Inflammatory macrophage (primary cell): Measurements from ENCODE around the gene CSNK1G3.

Experiments used
- DNase-seq, 2 donors: peaks; one replicate each; pipeline ENCODE4 v3.0.0-alpha.2; 2020 to 2022

Gene CSNK1G3

GRCh38 chr5:123651234-123651633 lies 139.3 kb downstream of the CSNK1G3 start:
- DNase-seq = no peak

- DNase-seq = no peak
Observed at GRCh38 chr5:123659011-123659410, 147.0 kb downstream of the CSNK1G3 start.

GRCh38 chr5:123659495-123659894 lies 147.5 kb downstream of the CSNK1G3 start:
- no peak for DNase-seq

GRCh38 chr5:123664961-123665360 lies 153.0 kb downstream of the CSNK1G3 start:
- DNase-seq = no peak

- DNase-seq = no peak
Observed at GRCh38 chr5:123665822-123666371, 153.9 kb downstream of the CSNK1G3 start.
